IMR-90 (cell line): Measurements from ENCODE around the gene GMPR. TPM values are rescaled to one million over a fixed set of nuclear protein-coding genes. Genes with fewer than 3 reads are reported as not detected.

Source experiments
- ATAC-seq: fragments of 200-7000 bp; cut with Tn5 transposase; 2 replicates; pipeline ENCODE4 v1.9.1; 2020; ENCODE audit warnings: low read depth, mild to moderate bottlenecking, moderate library complexity
- BruUV-seq: library from RNA; stranded (reverse); fragments of 400-500 nt; replicated peaks from 2 replicates; lab custom pipeline; 2021; lab: Mats Ljungman, UMichigan
- CTCF ChIA-PET: fragments of 300-600 bp; formaldehyde crosslinking; extraction: SDS; loops from one replicate; lab custom pipeline; 2021; ENCODE audit warnings: antibody characterized with exemption; lab: Yijun Ruan, JAX
- POLR2A ChIA-PET: fragments of 300-600 bp; sonication (Branson Sonifier 250); formaldehyde crosslinking; loops from one replicate; lab custom pipeline; 2022; ENCODE audit warnings: antibody characterized with exemption; ENCODE audit not compliant: unreplicated experiment; lab: Charles Lee
- DNase-seq: peaks from one replicate; pipeline ENCODE4 v3.0.0; 2013
- H2AFZ ChIP-seq: replicated peaks from 2 replicates; pipeline ENCODE3; 2013; ENCODE audit warnings: low read length, mild to moderate bottlenecking; ENCODE audit not compliant: poor library complexity
- H2AK5ac ChIP-seq: 2 replicates; pipeline ENCODE4 v1.6.1; 2013; ENCODE audit warnings: low read depth, low read length, inconsistent platforms
- H2AK9ac ChIP-seq: replicated peaks from 2 replicates; pipeline ENCODE3; 2013; ENCODE audit warnings: mild to moderate bottlenecking, low read depth, low read length, moderate library complexity; ENCODE audit not compliant: poor library complexity
- H2BK120ac ChIP-seq: 2 replicates; pipeline ENCODE4 v1.6.1; 2013; ENCODE audit warnings: low read depth, low read length, inconsistent platforms
- H2BK15ac ChIP-seq: 3 replicates; pipeline ENCODE4 v1.6.1; 2013; ENCODE audit warnings: low read depth, low read length, inconsistent platforms
- H2BK20ac ChIP-seq: 2 replicates; pipeline ENCODE4 v1.6.1; 2013; ENCODE audit warnings: low read depth, mild to moderate bottlenecking, inconsistent platforms, low read length, moderate library complexity
- H2BK5ac ChIP-seq: 2 replicates; pipeline ENCODE4 v1.6.1; 2013; ENCODE audit warnings: mild to moderate bottlenecking, low read depth, low read length, inconsistent platforms; ENCODE audit not compliant: poor library complexity, severe bottlenecking
- H3K14ac ChIP-seq: replicated peaks from 2 replicates; pipeline ENCODE4 v1.6.1; 2013; ENCODE audit warnings: low read depth, low read length, inconsistent platforms
- H3K18ac ChIP-seq: 2 replicates; pipeline ENCODE4 v1.6.1; 2013; ENCODE audit warnings: low read depth, low read length, control low read depth
- H3K23ac ChIP-seq: 2 replicates; pipeline ENCODE4 v1.6.1; 2013; ENCODE audit warnings: low read depth, low read length, inconsistent platforms
- H3K27ac ChIP-seq: 2 replicates; pipeline ENCODE4 v1.5.1; 2013; ENCODE audit warnings: mild to moderate bottlenecking, control low read depth, low read length; ENCODE audit not compliant: insufficient read depth
- H3K27me3 ChIP-seq: 2 replicates; pipeline ENCODE4 v1.6.1; 2013; ENCODE audit warnings: low read length; ENCODE audit not compliant: control insufficient read depth, insufficient read depth
- H3K36me3 ChIP-seq: 2 replicates; pipeline ENCODE4 v1.6.1; 2013; ENCODE audit warnings: low read length, mixed read lengths; ENCODE audit not compliant: control insufficient read depth, insufficient read depth
- H3K4ac ChIP-seq: 2 replicates; pipeline ENCODE4 v1.6.1; 2013; ENCODE audit warnings: low read depth, low read length, inconsistent platforms
- H3K4me1 ChIP-seq: 2 replicates; pipeline ENCODE4 v1.6.1; 2013; ENCODE audit warnings: low read length, mixed read lengths; ENCODE audit not compliant: control insufficient read depth, insufficient read depth
- H3K4me2 ChIP-seq: 2 replicates; pipeline ENCODE4 v1.6.1; 2013; ENCODE audit warnings: low read depth, mild to moderate bottlenecking, control low read depth, low read length, moderate library complexity
- H3K4me3 ChIP-seq: 2 replicates; pipeline ENCODE4 v1.5.1; 2013; ENCODE audit warnings: low read depth, mild to moderate bottlenecking, control low read depth, low read length, moderate library complexity; ENCODE audit not compliant: insufficient read depth
- H3K56ac ChIP-seq: 2 replicates; pipeline ENCODE4 v1.6.1; 2013; ENCODE audit warnings: low read length, inconsistent platforms; ENCODE audit not compliant: insufficient read depth; ENCODE audit errors: extremely low read depth
- H3K79me1 ChIP-seq, 2 experiments: 2 replicates each; pipeline ENCODE4 v1.6.1; 2013; ENCODE audit warnings: low read length in 2 of 2, inconsistent platforms in 1 of 2, low read depth in 1 of 2
- H3K9ac ChIP-seq: 2 replicates; pipeline ENCODE4 v1.6.1; 2013; ENCODE audit warnings: low read depth, low read length, control low read depth
- H3K9me1 ChIP-seq: 2 replicates; pipeline ENCODE4 v1.6.1; 2013; ENCODE audit warnings: low read length, inconsistent platforms; ENCODE audit not compliant: insufficient read depth
- H3K9me3 ChIP-seq: 2 replicates; pipeline ENCODE4 v1.6.1; 2013; ENCODE audit warnings: low read length; ENCODE audit not compliant: control insufficient read depth, insufficient read depth
- H4K20me1 ChIP-seq: 2 replicates; pipeline ENCODE4 v1.6.1; 2013; ENCODE audit warnings: low read length, inconsistent platforms; ENCODE audit not compliant: insufficient read depth
- H4K5ac ChIP-seq: 2 replicates; pipeline ENCODE4 v1.6.1; 2013; ENCODE audit warnings: mild to moderate bottlenecking, low read depth, low read length, control low read depth
- H4K8ac ChIP-seq, 2 experiments: 2 replicates each; pipeline ENCODE4 v1.6.1; 2013; ENCODE audit warnings: low read depth in 2 of 2, low read length in 2 of 2, control low read depth in 1 of 2, inconsistent platforms in 1 of 2
- H4K91ac ChIP-seq: 2 replicates; pipeline ENCODE4 v1.6.1; 2013; ENCODE audit warnings: low read depth, low read length, inconsistent platforms; ENCODE audit not compliant: insufficient read depth
- BHLHE40 ChIP-seq: fragments of 150-350 bp; IDR thresholded peaks from 2 replicates; pipeline ENCODE4 v1.6.1; 2016; ENCODE audit warnings: mild to moderate bottlenecking, low read depth, low read length
- FOS ChIP-seq: fragments of 150-350 bp; IDR thresholded peaks from 2 replicates; pipeline ENCODE4 v1.6.1; 2016; ENCODE audit warnings: low read depth, low read length
- MAZ ChIP-seq: IDR thresholded peaks from 2 replicates; pipeline ENCODE4 v1.6.1; 2012; ENCODE audit warnings: low read depth, mild to moderate bottlenecking, low read length, improper control_type of control experiment, moderate library complexity, borderline replicate concordance
- POLR2A ChIP-seq: IDR thresholded peaks from 2 replicates; pipeline ENCODE4 v1.6.1; 2012; ENCODE audit warnings: mild to moderate bottlenecking, low read depth, low read length
- RCOR1 ChIP-seq: IDR thresholded peaks from 2 replicates; pipeline ENCODE4 v1.6.1; 2012; ENCODE audit warnings: mild to moderate bottlenecking, low read length, improper control_type of control experiment; ENCODE audit not compliant: insufficient replicate concordance
- RFX5 ChIP-seq: IDR thresholded peaks from 2 replicates; pipeline ENCODE4 v1.8.0; 2012; ENCODE audit warnings: low read depth, mild to moderate bottlenecking, low read length, moderate library complexity
- SMC3 ChIP-seq: fragments of 150-350 bp; IDR thresholded peaks from 2 replicates; pipeline ENCODE4 v1.6.1; 2016; ENCODE audit warnings: low read depth, mild to moderate bottlenecking, antibody characterized with exemption, low read length, moderate library complexity
- WGBS, 2 experiments: methylation state at CpG; one replicate each; pipeline versions ENCODE4 v1.1.5 to v1.1.7; 2013; ENCODE audit warnings: missing lambda C conversion rate in 2 of 2; ENCODE audit not compliant: insufficient read length in 1 of 2; ENCODE audit errors: extremely low coverage in 2 of 2; 5-methylcytosine and 5-hydroxymethylcytosine counted together
- dilution Hi-C: fragments of 300-500 bp; cut with HindIII; formaldehyde crosslinking; loops from one replicate; pipeline ENCODE4 v1.14.3; 2018; ENCODE audit warnings: low sequenced_read_pairs; ENCODE audit not compliant: unreplicated experiment
- in situ Hi-C: fragments of 300-500 bp; cut with MboI; formaldehyde crosslinking; loops from 3 replicates; pipeline ENCODE4 v1.14.3; 2019; ENCODE audit warnings: low sequenced_read_pairs, inconsistent platforms, mixed read lengths
- intact Hi-C: fragments of 100-400 bp; cut with micrococcal nuclease; formaldehyde crosslinking; loops from 2 replicates; pipeline ENCODE4 v1.10.0; 2022
- polyA plus RNA-seq, 3 experiments: library from polyadenylated mRNA; depleted of rRNA; stranded (reverse); fragments of >200 nt; gene quantifications; 2 replicates each; pipeline ENCODE4 v1.2.3, GENCODE V29; 2012; ENCODE audit warnings: low replicate concordance in 1 of 3
- total RNA-seq: library from RNA; depleted of rRNA; stranded (reverse); fragments of >200 nt; gene quantifications from 2 replicates; pipeline ENCODE4 v1.2.3, GENCODE V29; 2012
- TF ChIP-seq, protein P1 (sequence below): fragments of 150-350 bp; IDR thresholded peaks from 2 replicates; pipeline ENCODE4 v1.6.1; 2016; ENCODE audit warnings: low read depth, mild to moderate bottlenecking, low read length, moderate library complexity, borderline replicate concordance
- TF ChIP-seq, protein P2 (sequence below): conservative IDR thresholded peaks from 2 replicates; pipeline ENCODE4 v1.5.1; 2012; ENCODE audit warnings: mild to moderate bottlenecking, low read depth, low read length, improper control_type of control experiment
- TF ChIP-seq, protein P3 (sequence below): fragments of 150-350 bp; IDR thresholded peaks from 2 replicates; pipeline ENCODE4 v1.6.1; 2017; ENCODE audit warnings: mild to moderate bottlenecking, antibody characterized with exemption, low read length, low read depth

GMPR gene
- total and polyA plus RNA-seq, 2 of the 4 experiments (the other 2 are of a cell fraction), result 6.3 to 8.6 TPM

DNA sequence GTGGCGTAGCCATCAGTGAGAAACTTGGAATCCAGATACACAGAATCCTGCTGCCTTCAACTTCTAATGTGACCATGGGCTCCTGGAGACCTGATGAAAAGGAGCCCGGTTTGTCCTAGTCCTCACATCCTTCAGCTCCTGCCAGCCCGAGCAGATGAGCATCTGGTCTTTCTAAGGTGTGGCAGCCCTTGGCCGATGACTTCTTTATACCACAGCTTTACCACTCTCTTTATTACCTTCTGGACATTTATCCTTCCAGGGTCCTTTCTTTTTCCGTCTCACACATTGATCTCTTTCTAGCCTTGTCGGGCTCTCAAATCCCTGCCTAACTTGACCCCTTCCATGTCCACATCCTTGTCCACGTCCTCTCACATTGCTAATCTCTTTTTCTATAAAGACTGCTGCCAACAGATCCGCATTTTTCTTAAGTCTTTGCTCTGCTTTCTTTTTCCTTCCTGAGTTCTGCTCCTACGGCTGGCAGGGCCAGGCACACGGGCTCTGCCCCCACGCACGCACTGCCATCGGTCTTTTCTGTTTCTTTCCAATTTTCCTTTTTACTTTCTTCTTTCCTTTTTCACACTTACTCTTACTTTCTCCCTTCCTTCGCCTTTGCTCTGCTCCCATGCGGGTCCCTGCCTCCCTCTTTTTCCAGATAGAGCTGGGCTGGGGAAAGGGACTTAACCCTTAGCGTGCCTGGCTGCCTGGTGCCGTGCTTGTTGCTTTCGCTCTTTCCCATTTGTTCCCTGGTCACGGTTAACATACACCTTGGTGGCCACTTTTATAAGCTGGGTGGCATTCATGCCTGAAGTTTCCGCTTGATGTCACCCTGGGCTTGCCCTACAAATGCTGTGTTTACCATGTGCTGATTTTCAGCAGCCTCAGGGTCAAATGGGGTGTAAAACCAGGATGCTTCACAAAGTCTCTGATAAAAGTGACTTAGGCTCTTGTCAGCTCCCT is 9.4 kb upstream of the GMPR start:
- H4K8ac ChIP-seq, result no peak overlapping the region
- H2AK5ac ChIP-seq, result no peak overlapping the region
- H3K9ac ChIP-seq, result no peak overlapping the region
- DNase-seq (no peak), ATAC-seq (peak; percentile 36; the same call in 1 of the 2 replicates)
- H3K27ac ChIP-seq, result no peak overlapping the region
- no peak overlapping the region for H3K4ac ChIP-seq
- H3K23ac ChIP-seq, result no peak overlapping the region
- H2AFZ ChIP-seq, result peak overlapping the region; percentile 28
- no peak overlapping the region for H2AK9ac ChIP-seq
- no peak overlapping the region for H4K91ac ChIP-seq
- no peak overlapping the region for H2BK20ac ChIP-seq
- TF ChIP-seq, protein P1, sequence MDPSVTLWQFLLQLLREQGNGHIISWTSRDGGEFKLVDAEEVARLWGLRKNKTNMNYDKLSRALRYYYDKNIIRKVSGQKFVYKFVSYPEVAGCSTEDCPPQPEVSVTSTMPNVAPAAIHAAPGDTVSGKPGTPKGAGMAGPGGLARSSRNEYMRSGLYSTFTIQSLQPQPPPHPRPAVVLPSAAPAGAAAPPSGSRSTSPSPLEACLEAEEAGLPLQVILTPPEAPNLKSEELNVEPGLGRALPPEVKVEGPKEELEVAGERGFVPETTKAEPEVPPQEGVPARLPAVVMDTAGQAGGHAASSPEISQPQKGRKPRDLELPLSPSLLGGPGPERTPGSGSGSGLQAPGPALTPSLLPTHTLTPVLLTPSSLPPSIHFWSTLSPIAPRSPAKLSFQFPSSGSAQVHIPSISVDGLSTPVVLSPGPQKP, result no peak
- TF ChIP-seq BHLHE40, result no peak
- no peak for TF ChIP-seq POLR2A
- no peak for TF ChIP-seq RCOR1
- TF ChIP-seq SMC3, result no peak
- no peak for TF ChIP-seq MAZ
- TF ChIP-seq RFX5, result no peak
- TF ChIP-seq FOS, result no peak
- TF ChIP-seq, protein P2, sequence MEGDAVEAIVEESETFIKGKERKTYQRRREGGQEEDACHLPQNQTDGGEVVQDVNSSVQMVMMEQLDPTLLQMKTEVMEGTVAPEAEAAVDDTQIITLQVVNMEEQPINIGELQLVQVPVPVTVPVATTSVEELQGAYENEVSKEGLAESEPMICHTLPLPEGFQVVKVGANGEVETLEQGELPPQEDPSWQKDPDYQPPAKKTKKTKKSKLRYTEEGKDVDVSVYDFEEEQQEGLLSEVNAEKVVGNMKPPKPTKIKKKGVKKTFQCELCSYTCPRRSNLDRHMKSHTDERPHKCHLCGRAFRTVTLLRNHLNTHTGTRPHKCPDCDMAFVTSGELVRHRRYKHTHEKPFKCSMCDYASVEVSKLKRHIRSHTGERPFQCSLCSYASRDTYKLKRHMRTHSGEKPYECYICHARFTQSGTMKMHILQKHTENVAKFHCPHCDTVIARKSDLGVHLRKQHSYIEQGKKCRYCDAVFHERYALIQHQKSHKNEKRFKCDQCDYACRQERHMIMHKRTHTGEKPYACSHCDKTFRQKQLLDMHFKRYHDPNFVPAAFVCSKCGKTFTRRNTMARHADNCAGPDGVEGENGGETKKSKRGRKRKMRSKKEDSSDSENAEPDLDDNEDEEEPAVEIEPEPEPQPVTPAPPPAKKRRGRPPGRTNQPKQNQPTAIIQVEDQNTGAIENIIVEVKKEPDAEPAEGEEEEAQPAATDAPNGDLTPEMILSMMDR, result no peak
- TF ChIP-seq, protein P3, sequence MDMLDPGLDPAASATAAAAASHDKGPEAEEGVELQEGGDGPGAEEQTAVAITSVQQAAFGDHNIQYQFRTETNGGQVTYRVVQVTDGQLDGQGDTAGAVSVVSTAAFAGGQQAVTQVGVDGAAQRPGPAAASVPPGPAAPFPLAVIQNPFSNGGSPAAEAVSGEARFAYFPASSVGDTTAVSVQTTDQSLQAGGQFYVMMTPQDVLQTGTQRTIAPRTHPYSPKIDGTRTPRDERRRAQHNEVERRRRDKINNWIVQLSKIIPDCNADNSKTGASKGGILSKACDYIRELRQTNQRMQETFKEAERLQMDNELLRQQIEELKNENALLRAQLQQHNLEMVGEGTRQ, result no peak
- H3K27me3 ChIP-seq, result peaks cover 15% of the 10 kb centered on the region
- dilution Hi-C loops, result no loop called here
- H2BK15ac ChIP-seq, result no peak overlapping the region
- H4K20me1 ChIP-seq, result no peaks in the 10 kb centered on the region
- no peak overlapping the region for H3K56ac ChIP-seq
- 51% methylated on average over 9 of the region's 20 CpGs; no CpG with 5 or more reads in 1 of the 2 experiments for WGBS, 2 experiments
- no peak overlapping the region for H2BK5ac ChIP-seq
- H3K14ac ChIP-seq, result no peak overlapping the region
- intact Hi-C loops, result no loop called here
- H4K5ac ChIP-seq, result no peak overlapping the region
- no peak overlapping the region for H3K4me3 ChIP-seq
- H2BK120ac ChIP-seq, result no peak overlapping the region
- no peaks in the 10 kb centered on the region for H3K9me3 ChIP-seq
- H3K9me1 ChIP-seq, result no peaks in the 10 kb centered on the region
- in situ Hi-C loops, result no loop called here
- POLR2A ChIA-PET, result no interaction called here
- H3K4me2 ChIP-seq, result no peak overlapping the region; the same call in 1 of the 2 replicates
- no TSS peak for BruUV-seq
- H3K36me3 ChIP-seq, result no peaks in the 10 kb centered on the region
- no peak overlapping the region for H3K18ac ChIP-seq
- CTCF ChIA-PET, result interaction anchor here (0.5 kb wide), 1 partner anchor 13 kb away, joined by 3 read pairs; no protein-coding TSS in a partner anchor
- no peaks in the 10 kb centered on the region for H3K79me1 ChIP-seq
- H3K4me1 ChIP-seq, result peaks cover 5% of the 10 kb centered on the region; the same call in 1 of the 2 replicates
